Measurements from ENCODE around the gene DAPK1. TPM values are rescaled to one million over a fixed set of nuclear protein-coding genes. Genes with fewer than 3 reads are reported as not detected.

The DAPK1 gene
- total and polyA plus RNA-seq, 2 donors (not counting 1 experiment from before 2014, with no cell fraction given), result 1.7 to 2.8 TPM

DNA sequence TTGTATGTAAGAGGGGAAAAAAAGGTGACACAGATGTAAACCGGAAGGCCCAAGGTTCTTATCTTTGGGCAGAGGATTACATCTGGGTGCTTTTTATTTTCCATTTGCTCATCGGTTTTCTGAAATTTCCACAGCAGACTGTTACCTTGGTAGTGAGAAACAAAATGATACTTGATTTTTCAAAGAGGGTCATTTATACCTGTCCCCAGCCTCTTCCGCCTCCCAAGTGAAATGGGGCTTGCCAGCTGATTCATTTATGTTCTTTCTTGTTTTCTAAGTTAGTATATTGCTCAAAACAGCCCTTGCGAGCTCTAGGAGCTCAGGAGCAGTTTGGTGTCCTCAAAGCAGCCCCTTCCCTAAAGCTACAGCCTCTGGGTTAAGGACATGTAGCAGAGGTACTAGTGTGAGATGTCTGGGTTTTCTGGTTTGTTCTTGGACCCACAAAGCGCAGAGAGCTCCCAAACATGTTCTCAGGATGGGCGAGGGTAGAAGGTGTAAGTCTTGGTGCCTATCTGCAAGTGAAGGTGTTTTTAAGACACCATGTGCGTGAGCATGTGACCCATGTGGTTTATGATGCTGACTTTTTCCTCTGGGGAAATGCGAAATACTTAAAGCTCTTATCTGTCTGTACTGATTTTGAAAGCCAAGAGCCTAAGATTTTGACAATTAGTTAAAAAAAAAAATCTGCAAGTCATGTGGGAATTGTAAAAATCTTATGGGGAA, 38.3 kb downstream of the DAPK1 start:
- no peak overlapping the region for H3K4me3 ChIP-seq (ENCODE audit: control extremely low read depth in 1 of 5, extremely low read depth in 1 of 5, insufficient read depth in 1 of 5, low read depth in 2 of 5, low read length in 4 of 5)
- no peaks in the 10 kb centered on the region for H3K9me3 Mint-ChIP-seq (ENCODE audit: insufficient read depth)
- H3K79me2 ChIP-seq (ENCODE audit: control insufficient read depth, insufficient read depth, low read length), result no peaks in the 10 kb centered on the region
- no peak overlapping the region for H3K9ac ChIP-seq (ENCODE audit: low read length)
- TF ChIP-seq EZH2 (IDR thresholded peaks at IDR 0.05; ENCODE audit: borderline replicate concordance, insufficient read depth, low read depth, low read length, poor library complexity, severe bottlenecking), result no peak
- TF ChIP-seq, protein P1, sequence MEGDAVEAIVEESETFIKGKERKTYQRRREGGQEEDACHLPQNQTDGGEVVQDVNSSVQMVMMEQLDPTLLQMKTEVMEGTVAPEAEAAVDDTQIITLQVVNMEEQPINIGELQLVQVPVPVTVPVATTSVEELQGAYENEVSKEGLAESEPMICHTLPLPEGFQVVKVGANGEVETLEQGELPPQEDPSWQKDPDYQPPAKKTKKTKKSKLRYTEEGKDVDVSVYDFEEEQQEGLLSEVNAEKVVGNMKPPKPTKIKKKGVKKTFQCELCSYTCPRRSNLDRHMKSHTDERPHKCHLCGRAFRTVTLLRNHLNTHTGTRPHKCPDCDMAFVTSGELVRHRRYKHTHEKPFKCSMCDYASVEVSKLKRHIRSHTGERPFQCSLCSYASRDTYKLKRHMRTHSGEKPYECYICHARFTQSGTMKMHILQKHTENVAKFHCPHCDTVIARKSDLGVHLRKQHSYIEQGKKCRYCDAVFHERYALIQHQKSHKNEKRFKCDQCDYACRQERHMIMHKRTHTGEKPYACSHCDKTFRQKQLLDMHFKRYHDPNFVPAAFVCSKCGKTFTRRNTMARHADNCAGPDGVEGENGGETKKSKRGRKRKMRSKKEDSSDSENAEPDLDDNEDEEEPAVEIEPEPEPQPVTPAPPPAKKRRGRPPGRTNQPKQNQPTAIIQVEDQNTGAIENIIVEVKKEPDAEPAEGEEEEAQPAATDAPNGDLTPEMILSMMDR (IDR thresholded peaks at IDR 0.05), result no peak
- no peak overlapping the region for H3K4me2 ChIP-seq (replicated peaks; ENCODE audit: low read depth, low read length, poor library complexity, severe bottlenecking)
- peaks cover 4% of the 10 kb centered on the region for H3K27me3 Mint-ChIP-seq
- no peaks in the 10 kb centered on the region for H3K4me1 Mint-ChIP-seq
- no peak overlapping the region for H3K27ac Mint-ChIP-seq
- WGBS (ENCODE audit: insufficient coverage), result 45% methylated on average over 4 of the region's 8 CpGs
- H3K4me3 Mint-ChIP-seq, result no peak overlapping the region
- CTCF ChIA-PET, result interaction anchor here (0.7 kb wide), 1 partner anchor 237 kb away, joined by 3 read pairs; no protein-coding TSS in a partner anchor
- no peaks in the 10 kb centered on the region for H3K9me3 ChIP-seq (ENCODE audit: control extremely low read depth in 1 of 3, control insufficient read depth in 2 of 3, insufficient read depth in 1 of 3, low read length in 2 of 3)
- H3K27me3 ChIP-seq (replicated peaks in 1 of 4; ENCODE audit: control extremely low read depth in 1 of 4, control insufficient read depth in 3 of 4, insufficient read depth in 4 of 4, low read length in 3 of 4), result no peaks in the 10 kb centered on the region
- H4K20me1 ChIP-seq (ENCODE audit: control insufficient read depth, insufficient read depth, low read length, poor library complexity, severe bottlenecking), result no peaks in the 10 kb centered on the region
- no peaks in the 10 kb centered on the region for H3K4me1 ChIP-seq (ENCODE audit: control insufficient read depth in 2 of 2, insufficient read depth in 2 of 2, low read length in 2 of 2)
- H3K27ac ChIP-seq (ENCODE audit: low read length in 2 of 2), result no peak overlapping the region
- POLR2A ChIA-PET, result no interaction called here
- intact Hi-C loops (cut with micrococcal nuclease), result no loop called here
- DNase-seq, result no peak
- no peaks in the 10 kb centered on the region for H3K36me3 ChIP-seq (replicated peaks in 1 of 2; ENCODE audit: control extremely low read depth in 1 of 2, control insufficient read depth in 1 of 2, extremely low read depth in 1 of 2, insufficient read depth in 2 of 2, low read length in 1 of 2)
- no peak overlapping the region for H2AFZ ChIP-seq (ENCODE audit: insufficient read depth, low read depth, low read length, poor library complexity, severe bottlenecking)
- ATAC-seq (ENCODE audit: low read depth), result no peak

DNA sequence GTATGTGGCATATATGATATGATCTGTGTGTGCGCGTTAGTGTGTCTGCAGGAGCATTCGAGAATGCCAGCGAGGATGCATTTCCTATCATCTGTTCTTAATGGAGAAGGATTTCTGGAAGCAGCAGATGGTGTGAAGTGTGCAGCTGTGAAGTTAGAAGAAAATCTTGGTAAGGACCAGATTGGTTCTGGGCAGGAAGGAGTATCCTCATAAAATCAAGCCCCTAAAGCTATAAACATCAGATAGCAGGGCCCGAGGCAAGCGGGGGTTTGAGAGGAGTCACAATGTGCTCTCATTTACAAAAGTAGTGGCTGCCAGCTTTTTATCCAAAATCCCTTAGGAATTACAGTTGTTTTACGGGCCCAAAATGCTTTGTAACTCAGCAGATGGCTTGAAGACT, 40.0 kb downstream of the DAPK1 start:
- POLR2A ChIA-PET, result no interaction called here
- Histone ChIP-seq H3K27me3 (replicated peaks in 1 of 4; ENCODE audit: control extremely low read depth in 1 of 4, control insufficient read depth in 3 of 4, insufficient read depth in 4 of 4, low read length in 3 of 4) (no peaks in the 10 kb centered on the region), H3K79me2 (ENCODE audit: control insufficient read depth, insufficient read depth, low read length) (no peaks in the 10 kb centered on the region), H3K9ac (ENCODE audit: low read length) (no peak overlapping the region), H2AFZ (ENCODE audit: insufficient read depth, low read depth, low read length, poor library complexity, severe bottlenecking) (no peak overlapping the region), H3K36me3 (replicated peaks in 1 of 2; ENCODE audit: control extremely low read depth in 1 of 2, control insufficient read depth in 1 of 2, extremely low read depth in 1 of 2, insufficient read depth in 2 of 2, low read length in 1 of 2) (no peaks in the 10 kb centered on the region), H3K27ac (ENCODE audit: low read length in 2 of 2) (no peak overlapping the region), H3K9me3 (ENCODE audit: control extremely low read depth in 1 of 3, control insufficient read depth in 2 of 3, insufficient read depth in 1 of 3, low read length in 2 of 3) (no peaks in the 10 kb centered on the region), H3K4me3 (ENCODE audit: control extremely low read depth in 1 of 5, extremely low read depth in 1 of 5, insufficient read depth in 1 of 5, low read depth in 2 of 5, low read length in 4 of 5) (no peak overlapping the region), H3K4me1 (ENCODE audit: control insufficient read depth in 2 of 2, insufficient read depth in 2 of 2, low read length in 2 of 2) (no peaks in the 10 kb centered on the region), H3K4me2 (replicated peaks; ENCODE audit: low read depth, low read length, poor library complexity, severe bottlenecking) (no peak overlapping the region), H4K20me1 (ENCODE audit: control insufficient read depth, insufficient read depth, low read length, poor library complexity, severe bottlenecking) (no peaks in the 10 kb centered on the region)
- WGBS (ENCODE audit: insufficient coverage), result 100% methylated on average over 6 of the region's 7 CpGs
- no peak for ATAC-seq (ENCODE audit: low read depth)
- H3K4me1 Mint-ChIP-seq, result no peaks in the 10 kb centered on the region
- no peaks in the 10 kb centered on the region for H3K9me3 Mint-ChIP-seq (ENCODE audit: insufficient read depth)
- TF ChIP-seq, protein P1 (IDR thresholded peaks at IDR 0.05), result no peak
- no peak for TF ChIP-seq EZH2 (IDR thresholded peaks at IDR 0.05; ENCODE audit: borderline replicate concordance, insufficient read depth, low read depth, low read length, poor library complexity, severe bottlenecking)
- no peak for DNase-seq
- intact Hi-C loops (cut with micrococcal nuclease), result no loop called here
- peaks cover 4% of the 10 kb centered on the region for H3K27me3 Mint-ChIP-seq
- no peak overlapping the region for H3K4me3 Mint-ChIP-seq
- CTCF ChIA-PET, result no interaction called here
- H3K27ac Mint-ChIP-seq, result no peak overlapping the region
